Measurements from ENCODE around the gene HMX2. TPM values are rescaled to one million over a fixed set of nuclear protein-coding genes. Genes with fewer than 3 reads are reported as not detected.
"Not testable (repeated sequence)": the region's sequence is repeated elsewhere in the genome, so short reads cannot be mapped to it uniquely, and the experiment has no call there.

Gene HMX2
- total RNA-seq, 1 donor from 2014 or later: not detected

- DNase-seq (ENCODE audit: low read depth): no peak
Observed at GRCh38 chr10:123150986-123151736, 3.2 kb downstream of the HMX2 start.

GRCh38 chr10:123151737-123152135, 3.8 kb downstream of the HMX2 start:
- DNase-seq (ENCODE audit: low read depth): no peak

GRCh38 chr10:123153486-123154091, 5.7 kb downstream of the HMX2 start:
- no peak for DNase-seq (ENCODE audit: low read depth)

- DNase-seq (ENCODE audit: low read depth): peak; percentile 98
Observed at GRCh38 chr10:123154092-123154710, 6.3 kb downstream of the HMX2 start, which contains the start of gene BUB3. Gene BUB3 (plus strand): TSS chr10:123154402. CDS start chr10:123154918, 516 bp downstream.

- DNase-seq (ENCODE audit: low read depth): peak; percentile 18
Observed at GRCh38 chr10:123154711-123155505, 7.0 kb downstream of the HMX2 start.

- no peak for DNase-seq (ENCODE audit: low read depth)
Observed at GRCh38 chr10:123156078-123156477, 8.1 kb downstream of the HMX2 start.

GRCh38 chr10:123157210-123157609, 9.3 kb downstream of the HMX2 start:
- peak; percentile 66 for DNase-seq (ENCODE audit: low read depth)

GRCh38 chr10:123158682-123159081, 10.7 kb downstream of the HMX2 start:
- no peak for DNase-seq (ENCODE audit: low read depth)

- DNase-seq (ENCODE audit: low read depth): no peak
Observed at GRCh38 chr10:123160311-123160980, 12.5 kb downstream of the HMX2 start.

- no peak for DNase-seq (ENCODE audit: low read depth)
Observed at GRCh38 chr10:123164319-123164718, 16.4 kb downstream of the HMX2 start.

- DNase-seq (ENCODE audit: low read depth): no peak
Observed at GRCh38 chr10:123165445-123166072, 17.6 kb downstream of the HMX2 start.

- DNase-seq (ENCODE audit: low read depth): no peak
Observed at GRCh38 chr10:123166618-123167017, 18.7 kb downstream of the HMX2 start.

GRCh38 chr10:123170961-123171360, 23.0 kb downstream of the HMX2 start:
- DNase-seq (ENCODE audit: low read depth): no peak

- DNase-seq (ENCODE audit: low read depth): not testable (repeated sequence)
Observed at GRCh38 chr10:123171616-123172015, 23.7 kb downstream of the HMX2 start.

GRCh38 chr10:123175389-123176387, 27.8 kb downstream of the HMX2 start:
- DNase-seq (ENCODE audit: low read depth): no peak

GRCh38 chr10:123178390-123178789, 30.5 kb downstream of the HMX2 start:
- DNase-seq (ENCODE audit: low read depth): not testable (repeated sequence)

- DNase-seq (ENCODE audit: low read depth): peak; percentile 45
Observed at GRCh38 chr10:123180101-123181090, 32.5 kb downstream of the HMX2 start.

- DNase-seq (ENCODE audit: low read depth): no peak
Observed at GRCh38 chr10:123183724-123184123, 35.8 kb downstream of the HMX2 start.
